ENCODE results near the gene SLC44A3. TPM values are rescaled to one million over a fixed set of nuclear protein-coding genes. Genes with fewer than 3 reads are reported as not detected.

Gene SLC44A3
- polyA plus RNA-seq, 12 donors, result 3.3 to 16.2 (median 4.6) TPM; not detected in 1

- no peak for DNase-seq
These were observed 52.8 kb downstream of the SLC44A3 start for GRCh38 chr1:94872771-94873495.

- DNase-seq, result peak; percentile 70
These were observed 53.6 kb downstream of the SLC44A3 start for GRCh38 chr1:94873520-94874351.

- DNase-seq, result no peak
These were observed 54.3 kb downstream of the SLC44A3 start for GRCh38 chr1:94874423-94874822.

- no peak for DNase-seq
These were observed 55.6 kb downstream of the SLC44A3 start for GRCh38 chr1:94875794-94876193.

GRCh38 chr1:94876362-94876761 is 56.2 kb downstream of the SLC44A3 start:
- no peak for DNase-seq

- DNase-seq, result no peak
These were observed 58.2 kb downstream of the SLC44A3 start for GRCh38 chr1:94878329-94878728.

GRCh38 chr1:94883691-94884090 is 63.5 kb downstream of the SLC44A3 start:
- peak; percentile 61 for DNase-seq

- DNase-seq, result peak; percentile 74
These were observed 63.9 kb downstream of the SLC44A3 start for GRCh38 chr1:94884106-94884505.

- no peak for DNase-seq
These were observed 64.3 kb downstream of the SLC44A3 start for GRCh38 chr1:94884507-94884906.

- no peak for DNase-seq
These were observed 66.2 kb downstream of the SLC44A3 start for GRCh38 chr1:94886361-94886760.

- DNase-seq, result no peak
These were observed 66.9 kb downstream of the SLC44A3 start for GRCh38 chr1:94887106-94887505.

GRCh38 chr1:94887603-94888171 is 67.5 kb downstream of the SLC44A3 start:
- no peak for DNase-seq

GRCh38 chr1:94888201-94888600 is 68.0 kb downstream of the SLC44A3 start:
- DNase-seq, result no peak

- no peak for DNase-seq
These were observed 72.6 kb downstream of the SLC44A3 start for GRCh38 chr1:94892604-94893254.

GRCh38 chr1:94894630-94895029 is 74.5 kb downstream of the SLC44A3 start:
- no peak for DNase-seq

- DNase-seq, result no peak
These were observed 75.4 kb downstream of the SLC44A3 start for GRCh38 chr1:94895518-94895917.

GRCh38 chr1:94898491-94899385 is 78.6 kb downstream of the SLC44A3 start:
- DNase-seq, result no peak

- DNase-seq, result no peak
These were observed 79.6 kb downstream of the SLC44A3 start for GRCh38 chr1:94899756-94900155.

- DNase-seq, result no peak
These were observed 81.7 kb downstream of the SLC44A3 start for GRCh38 chr1:94901841-94902240.

- no peak for DNase-seq
These were observed 83.3 kb downstream of the SLC44A3 start for GRCh38 chr1:94903280-94904009.
